Measurements from ENCODE around the gene OGFOD2. TPM values are rescaled to one million over a fixed set of nuclear protein-coding genes. Genes with fewer than 3 reads are reported as not detected.

OGFOD2 gene
- total RNA-seq, 1 donor from 2014 or later: 20.2 TPM

- H3K27ac Mint-ChIP-seq (ENCODE audit: unreplicated experiment): no peak overlapping the region
- no peak for DNase-seq (ENCODE audit: extremely low spot score, unreplicated experiment)
- TF ChIP-seq CTCF (IDR thresholded peaks at IDR 0.05): no peak
- no peaks in the 10 kb centered on the region for H3K36me3 Mint-ChIP-seq (ENCODE audit: unreplicated experiment)
- no peak overlapping the region for H3K4me3 Mint-ChIP-seq (ENCODE audit: unreplicated experiment)
- H3K27me3 Mint-ChIP-seq (ENCODE audit: unreplicated experiment): no peaks in the 10 kb centered on the region
- H3K9me3 Mint-ChIP-seq (ENCODE audit: unreplicated experiment): no peaks in the 10 kb centered on the region
- no peaks in the 10 kb centered on the region for H3K4me1 Mint-ChIP-seq (ENCODE audit: unreplicated experiment)
Measured at GRCh38 chr12:122997343-122998250, 22.6 kb downstream of the OGFOD2 start.

- no peak for TF ChIP-seq CTCF (IDR thresholded peaks at IDR 0.05)
- DNase-seq (ENCODE audit: extremely low spot score, unreplicated experiment): no peak
- H3K27me3 Mint-ChIP-seq (ENCODE audit: unreplicated experiment): no peaks in the 10 kb centered on the region
- H3K4me3 Mint-ChIP-seq (ENCODE audit: unreplicated experiment): no peak overlapping the region
- no peaks in the 10 kb centered on the region for H3K9me3 Mint-ChIP-seq (ENCODE audit: unreplicated experiment)
- H3K36me3 Mint-ChIP-seq (ENCODE audit: unreplicated experiment): no peaks in the 10 kb centered on the region
- H3K27ac Mint-ChIP-seq (ENCODE audit: unreplicated experiment): no peak overlapping the region
- H3K4me1 Mint-ChIP-seq (ENCODE audit: unreplicated experiment): no peaks in the 10 kb centered on the region
Measured at GRCh38 chr12:122998316-122998715, 23.3 kb downstream of the OGFOD2 start.

- Mint-ChIP-seq H3K4me1 (ENCODE audit: unreplicated experiment) (no peaks in the 10 kb centered on the region), H3K4me3 (ENCODE audit: unreplicated experiment) (no peak overlapping the region), H3K36me3 (ENCODE audit: unreplicated experiment) (no peaks in the 10 kb centered on the region), H3K27ac (ENCODE audit: unreplicated experiment) (no peak overlapping the region), H3K9me3 (ENCODE audit: unreplicated experiment) (no peaks in the 10 kb centered on the region), H3K27me3 (ENCODE audit: unreplicated experiment) (no peaks in the 10 kb centered on the region)
- no peak for DNase-seq (ENCODE audit: extremely low spot score, unreplicated experiment)
- no peak for TF ChIP-seq CTCF (IDR thresholded peaks at IDR 0.05)
Measured at GRCh38 chr12:122999196-122999946, 24.3 kb downstream of the OGFOD2 start.

GRCh38 chr12:122999986-123000420 lies 25.0 kb downstream of the OGFOD2 start:
- no peak for DNase-seq (ENCODE audit: extremely low spot score, unreplicated experiment)
- Mint-ChIP-seq H3K36me3 (ENCODE audit: unreplicated experiment) (no peaks in the 10 kb centered on the region), H3K27me3 (ENCODE audit: unreplicated experiment) (no peaks in the 10 kb centered on the region), H3K9me3 (ENCODE audit: unreplicated experiment) (no peaks in the 10 kb centered on the region), H3K4me1 (ENCODE audit: unreplicated experiment) (no peaks in the 10 kb centered on the region), H3K4me3 (ENCODE audit: unreplicated experiment) (no peak overlapping the region), H3K27ac (ENCODE audit: unreplicated experiment) (no peak overlapping the region)
- no peak for TF ChIP-seq CTCF (IDR thresholded peaks at IDR 0.05)

GRCh38 chr12:123000578-123000977 lies 25.5 kb downstream of the OGFOD2 start:
- no peaks in the 10 kb centered on the region for H3K4me1 Mint-ChIP-seq (ENCODE audit: unreplicated experiment)
- H3K4me3 Mint-ChIP-seq (ENCODE audit: unreplicated experiment): no peak overlapping the region
- TF ChIP-seq CTCF (IDR thresholded peaks at IDR 0.05): no peak
- H3K9me3 Mint-ChIP-seq (ENCODE audit: unreplicated experiment): no peaks in the 10 kb centered on the region
- H3K27me3 Mint-ChIP-seq (ENCODE audit: unreplicated experiment): no peaks in the 10 kb centered on the region
- no peaks in the 10 kb centered on the region for H3K36me3 Mint-ChIP-seq (ENCODE audit: unreplicated experiment)
- no peak overlapping the region for H3K27ac Mint-ChIP-seq (ENCODE audit: unreplicated experiment)
- DNase-seq (ENCODE audit: extremely low spot score, unreplicated experiment): no peak

All from osteocyte (in vitro differentiated cells).